H54 (cell line): Measurements from ENCODE around the gene RSL24D1.

Experiments used
- DNase-seq: peaks from one replicate; pipeline ENCODE4 v3.0.0; 2011; ENCODE audit warnings: low spot score, mixed read lengths; ENCODE audit not compliant: insufficient read length
- FAIRE-seq: peaks from 3 replicates; lab custom pipeline; 2011; peaks lifted over from hg19 to GRCh38; lab: Jason Lieb, UNC
- POLR2A ChIP-seq: IDR thresholded peaks from 2 replicates; pipeline ENCODE4 v1.6.1; 2011; ENCODE audit warnings: low read depth, mild to moderate bottlenecking, low read length

RSL24D1 gene

DNA sequence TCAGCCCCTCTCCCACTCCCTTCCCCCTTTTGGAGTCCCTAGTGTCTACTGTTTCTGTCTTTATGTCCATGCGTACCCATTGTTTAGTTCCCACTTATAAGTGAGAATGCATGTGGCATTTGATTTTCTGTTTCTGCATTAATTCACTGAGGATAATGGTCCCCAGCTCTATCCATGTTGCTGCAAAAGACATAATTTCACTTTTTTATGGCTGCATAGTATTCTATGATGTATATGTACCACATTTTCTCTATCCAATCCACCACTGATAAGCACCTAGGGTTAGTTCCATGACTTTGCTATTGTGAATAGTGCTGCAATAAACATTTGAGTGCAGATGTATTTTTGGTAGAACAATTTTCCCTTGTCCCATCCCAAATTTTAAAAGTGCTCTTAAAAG lies 34.2 kb upstream of the RSL24D1 start:
- TF ChIP-seq POLR2A: no peak
- DNase-seq: no peak
- FAIRE-seq: no peak

DNA sequence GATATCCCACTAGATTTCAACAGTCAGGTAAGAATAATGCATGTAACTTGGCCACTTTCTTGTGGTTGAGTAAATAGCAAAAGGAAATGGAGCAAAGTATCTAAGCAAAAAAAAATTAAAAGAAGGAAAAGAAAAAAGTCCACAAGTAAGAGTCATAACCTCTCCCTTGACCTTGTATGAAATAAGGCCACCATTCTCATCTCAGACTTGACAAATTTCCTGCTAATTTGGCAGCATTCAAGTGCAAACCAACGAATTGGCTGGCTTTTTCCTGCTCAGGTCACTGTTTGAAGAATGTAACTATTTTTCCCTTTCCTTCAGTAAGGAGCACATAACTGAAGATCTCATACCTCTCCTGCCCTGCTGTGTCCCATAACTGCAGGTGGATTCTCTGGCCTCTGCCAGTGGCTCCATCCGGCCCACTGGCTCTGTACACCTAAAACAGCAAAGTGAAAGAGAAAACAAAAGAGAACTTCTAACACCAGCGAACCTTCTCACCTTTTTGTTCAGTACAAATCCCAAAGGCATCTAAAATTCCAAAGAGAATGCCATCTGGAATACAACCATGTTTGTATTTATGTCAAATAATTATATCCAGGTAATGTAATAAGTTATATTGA lies 33.4 kb upstream of the RSL24D1 start:
- no peak for DNase-seq
- FAIRE-seq: no peak
- no peak for TF ChIP-seq POLR2A

DNA sequence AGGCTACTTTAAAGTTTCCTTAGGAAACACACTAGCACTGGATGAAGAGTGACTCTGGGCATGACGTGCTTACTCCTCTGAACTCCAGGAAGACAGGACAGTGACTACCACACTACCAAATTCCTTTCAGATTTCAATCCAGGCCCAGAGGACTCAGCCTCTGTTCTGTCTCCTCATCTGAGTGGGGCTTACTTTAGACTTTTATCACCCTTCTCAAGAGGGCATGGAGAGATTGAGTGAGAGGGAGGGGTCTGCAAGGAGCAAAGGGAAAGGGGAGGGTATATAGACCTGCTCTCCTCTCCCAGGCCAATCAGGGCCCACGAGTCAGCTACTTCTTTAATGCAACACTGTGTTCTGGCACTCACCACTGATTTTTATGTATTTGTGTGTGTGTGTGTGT lies 29.4 kb upstream of the RSL24D1 start:
- FAIRE-seq (no peak), DNase-seq (no peak)

DNA sequence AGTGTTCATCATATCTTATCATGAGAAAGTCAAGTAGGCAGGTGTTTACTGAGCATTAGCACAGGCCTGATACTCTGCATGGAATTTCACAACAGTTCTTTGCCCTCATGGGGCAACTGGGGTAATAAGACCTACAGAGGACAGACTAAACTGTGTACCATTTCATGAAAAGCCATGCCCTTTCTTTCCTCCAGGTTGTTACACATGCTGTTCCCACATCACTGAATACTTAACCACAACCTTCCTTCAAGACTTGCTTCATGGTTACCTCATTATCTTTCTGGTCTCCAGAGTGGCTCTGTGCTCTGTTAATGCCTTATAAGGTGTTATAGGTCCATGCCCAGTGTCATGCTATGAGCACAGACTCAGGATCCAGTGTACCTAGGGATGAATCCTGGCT lies 28.2 kb upstream of the RSL24D1 start:
- no peak for FAIRE-seq
- no peak for TF ChIP-seq POLR2A
- no peak for DNase-seq

More for the DNA sequence above, 29.4 kb upstream of the RSL24D1 start:
- TF ChIP-seq POLR2A: no peak

DNA sequence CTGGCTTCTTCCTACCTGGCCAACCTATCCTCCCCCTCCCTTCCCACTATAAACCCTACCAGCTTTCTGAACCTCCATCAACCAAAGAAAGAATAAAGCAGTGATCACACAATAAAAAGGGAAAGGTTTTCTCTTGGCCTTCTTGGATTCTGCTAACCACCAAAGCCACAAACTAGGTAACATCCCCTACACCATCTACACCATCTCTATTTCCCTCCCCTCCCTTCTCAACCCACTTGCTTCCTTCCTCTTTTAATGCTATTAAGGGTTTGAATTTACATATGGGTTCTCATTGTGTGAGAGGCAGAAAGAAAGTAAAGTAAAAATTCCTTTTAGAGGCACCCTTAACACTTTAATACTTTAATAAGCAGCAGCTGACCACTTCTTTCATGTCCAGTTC lies 25.8 kb upstream of the RSL24D1 start:
- no peak for FAIRE-seq
- DNase-seq: no peak
- no peak for TF ChIP-seq POLR2A

DNA sequence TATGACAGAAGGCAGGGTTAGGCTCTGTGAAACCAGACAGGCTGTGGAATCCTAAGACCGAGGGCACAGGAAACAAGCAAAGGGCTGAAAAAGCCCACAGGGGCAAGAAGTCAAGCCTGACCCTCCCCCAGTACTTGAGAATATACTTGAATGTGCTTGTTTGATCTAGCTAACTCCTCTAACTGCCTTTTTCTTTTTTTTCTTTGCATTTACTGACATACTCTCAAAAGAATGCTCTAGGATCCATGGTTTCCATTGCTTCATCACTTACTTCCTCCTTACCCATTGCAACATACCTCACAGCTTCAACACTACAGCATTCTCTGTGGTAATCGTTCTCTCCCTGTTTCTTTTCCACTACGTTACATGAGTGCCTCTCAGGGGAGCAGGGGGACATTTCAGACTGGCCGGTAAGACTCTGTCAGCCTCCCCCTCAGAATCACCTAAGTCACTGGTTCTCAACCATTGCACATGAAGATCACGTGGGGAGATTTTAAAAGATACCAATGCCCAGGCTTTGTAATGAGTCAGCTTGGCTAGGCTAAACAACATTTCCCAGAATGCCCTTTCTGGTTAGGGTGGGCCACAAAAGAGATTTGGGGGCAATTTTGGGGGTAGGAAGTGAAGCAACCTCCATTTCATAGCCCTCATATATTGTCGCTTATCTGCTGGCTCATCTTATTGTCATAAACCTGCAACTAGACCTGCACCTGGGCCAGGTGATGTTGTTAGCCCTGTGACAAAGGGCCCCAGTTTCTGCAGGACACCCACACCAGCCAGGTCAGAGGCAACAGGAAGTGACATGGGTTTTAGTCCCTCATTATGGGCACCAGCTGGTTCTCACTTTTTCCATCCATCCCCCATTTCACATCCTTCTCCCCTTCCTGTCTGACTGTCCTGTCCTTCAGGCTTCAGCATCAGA lies 24.6 kb upstream of the RSL24D1 start:
- TF ChIP-seq POLR2A: no peak
- DNase-seq (peak; percentile 14), FAIRE-seq (peak; percentile 70)

DNA sequence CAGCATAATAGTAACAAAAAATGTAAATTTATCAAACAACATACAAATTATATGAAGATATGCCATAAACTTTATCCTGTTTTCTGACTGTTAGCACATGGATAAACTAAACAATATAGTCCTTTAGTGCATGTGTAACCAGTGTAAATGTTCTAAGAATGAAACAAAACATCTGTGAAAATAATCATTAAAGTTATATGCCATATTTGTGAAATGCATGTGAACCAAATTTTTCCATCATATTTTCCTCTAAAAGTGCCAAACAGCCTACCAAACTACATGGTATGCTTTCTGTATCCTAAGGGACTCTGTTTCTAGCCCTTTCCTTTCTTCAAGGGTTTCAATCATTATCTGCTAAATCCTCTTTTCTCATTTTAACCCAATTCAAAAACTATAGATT lies 23.9 kb upstream of the RSL24D1 start:
- FAIRE-seq: no peak
- no peak for DNase-seq
- no peak for TF ChIP-seq POLR2A

DNA sequence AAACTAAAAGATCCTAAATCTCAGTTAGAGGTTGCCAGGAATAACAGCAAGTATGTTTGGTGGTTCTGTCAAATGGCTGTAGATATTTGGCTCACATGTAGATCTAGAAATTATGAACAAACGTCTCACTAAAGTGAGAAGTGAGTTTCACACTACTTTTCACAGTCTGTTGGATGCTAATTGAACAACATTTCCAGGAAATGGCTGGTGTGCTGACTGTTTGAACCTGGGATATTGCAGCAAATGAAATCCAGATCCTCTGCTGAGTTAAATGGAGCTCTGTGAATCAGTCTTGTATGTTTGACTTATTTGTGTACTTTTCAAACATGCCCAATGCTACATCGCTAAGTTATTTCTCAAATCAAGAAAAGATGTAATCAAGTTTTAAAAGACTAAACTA lies 21.3 kb upstream of the RSL24D1 start:
- no peak for TF ChIP-seq POLR2A
- FAIRE-seq (no peak), DNase-seq (no peak)

DNA sequence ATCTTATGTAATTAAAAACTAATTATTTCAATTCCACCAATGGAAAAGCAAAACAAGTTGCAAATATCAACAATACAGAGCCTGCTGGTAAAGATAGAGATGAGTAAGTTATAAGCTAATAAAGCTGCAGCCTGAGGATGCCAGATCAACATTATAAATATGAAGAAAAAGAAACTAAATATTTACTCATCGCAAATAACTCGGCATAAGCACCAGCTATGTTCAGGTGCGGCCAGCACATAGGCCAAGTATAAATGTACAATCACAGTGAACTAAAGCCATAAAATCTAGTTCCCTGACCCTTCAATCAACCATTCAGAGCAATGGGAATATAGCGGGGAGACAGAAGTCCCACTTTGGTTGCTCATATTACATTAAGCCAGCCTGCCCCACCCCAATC lies 7.7 kb upstream of the RSL24D1 start:
- TF ChIP-seq POLR2A: no peak

DNA sequence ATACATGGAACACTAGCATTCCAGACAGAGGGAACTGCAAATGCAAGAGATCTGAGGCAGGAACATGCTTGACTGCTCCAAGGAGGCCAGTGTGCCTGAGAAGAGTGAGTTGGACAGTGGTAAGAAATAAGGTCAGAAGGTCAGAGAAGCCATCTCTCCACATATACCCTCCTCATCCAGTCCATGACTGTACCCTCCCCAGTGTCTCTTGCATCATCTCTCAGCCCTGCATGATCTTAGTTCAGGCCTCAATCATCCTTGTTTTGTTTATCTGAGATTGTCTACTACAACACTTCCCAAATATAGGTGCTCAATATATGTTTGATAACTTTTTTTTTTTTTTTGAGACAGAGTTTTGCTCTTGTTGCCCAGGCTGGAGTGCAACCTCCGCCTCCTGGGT lies 5.5 kb upstream of the RSL24D1 start:
- TF ChIP-seq POLR2A: no peak
- FAIRE-seq: no peak
- no peak for DNase-seq

More for the DNA sequence above, 7.7 kb upstream of the RSL24D1 start:
- no peak for FAIRE-seq
- DNase-seq: no peak

DNA sequence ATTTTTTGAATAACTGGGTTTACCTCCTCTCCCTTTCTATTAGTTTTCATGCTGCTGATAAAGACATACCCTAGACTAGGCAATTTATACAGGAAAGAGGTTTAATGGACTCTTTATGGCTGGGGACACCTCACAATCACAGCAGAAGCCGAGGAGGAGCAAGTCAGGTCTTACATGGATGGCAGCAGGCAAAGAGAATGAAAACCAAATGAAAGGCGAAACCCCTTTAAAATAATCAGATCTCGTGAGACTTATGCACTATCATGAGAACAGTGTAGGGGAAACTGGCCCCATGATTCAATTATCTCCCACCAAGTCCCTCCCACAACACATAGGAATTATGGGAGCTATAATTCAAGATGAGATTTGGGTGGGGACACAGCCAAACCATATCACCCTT lies 2.0 kb upstream of the RSL24D1 start:
- DNase-seq: no peak
- no peak for TF ChIP-seq POLR2A
- FAIRE-seq: no peak

DNA sequence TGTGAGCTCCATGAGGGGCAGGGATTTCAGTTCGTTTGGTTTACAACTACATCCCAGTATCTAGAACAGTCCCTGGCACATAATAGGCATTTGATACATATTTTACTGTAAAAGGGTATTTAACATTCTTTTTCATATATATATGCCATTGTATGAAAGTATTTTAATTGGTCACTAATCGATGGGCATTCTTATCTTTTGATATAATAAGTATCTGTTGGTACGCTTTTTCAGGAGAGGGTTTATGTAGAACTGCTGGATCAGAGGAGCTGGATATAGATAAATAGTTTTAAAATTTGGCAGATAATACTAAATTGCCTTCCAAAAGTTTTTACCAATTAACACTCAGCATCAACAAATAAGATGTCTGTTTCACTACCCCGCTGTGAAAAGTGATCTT lies 978 bp upstream of the RSL24D1 start:
- DNase-seq (no peak), FAIRE-seq (no peak)
- TF ChIP-seq POLR2A: no peak

DNA sequence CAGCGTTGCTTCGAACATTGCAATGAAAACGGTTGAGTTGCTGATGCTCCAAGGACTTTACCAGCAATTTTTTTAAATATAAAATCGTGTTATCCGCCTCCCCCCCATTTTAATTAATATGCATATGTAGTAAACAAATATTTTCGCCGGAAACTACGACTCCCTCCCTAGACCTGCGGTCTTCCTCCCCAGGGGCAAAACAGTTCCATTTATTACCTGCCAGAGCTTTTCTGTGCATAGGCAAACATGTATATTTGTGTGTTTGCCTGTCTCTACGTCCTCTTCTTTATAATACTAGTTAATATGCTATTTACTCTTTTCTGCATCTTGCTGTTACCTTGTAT lies 593 bp upstream of the RSL24D1 start:
- DNase-seq (no peak), FAIRE-seq (no peak)
- TF ChIP-seq POLR2A: no peak

DNA sequence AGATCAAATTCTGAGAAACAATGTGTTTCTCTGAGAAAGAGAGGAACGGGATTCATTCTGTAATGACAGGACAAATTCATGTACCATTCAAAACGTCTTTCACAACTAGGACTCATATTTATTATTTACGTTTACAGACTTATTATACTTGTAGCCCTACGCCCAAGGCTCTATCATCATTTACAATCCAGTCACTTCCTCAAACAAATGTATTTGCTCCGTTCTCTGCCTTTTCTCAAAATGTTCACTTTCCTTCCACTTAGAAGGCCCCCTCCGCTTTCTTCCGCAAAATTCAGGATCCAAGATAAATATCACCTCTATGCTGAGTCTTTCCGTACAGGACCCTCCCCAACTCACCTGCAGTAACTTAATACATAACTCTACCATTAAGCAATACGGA lies 745 bp downstream of the RSL24D1 start:
- FAIRE-seq (no peak), DNase-seq (no peak)
- no peak for TF ChIP-seq POLR2A

DNA sequence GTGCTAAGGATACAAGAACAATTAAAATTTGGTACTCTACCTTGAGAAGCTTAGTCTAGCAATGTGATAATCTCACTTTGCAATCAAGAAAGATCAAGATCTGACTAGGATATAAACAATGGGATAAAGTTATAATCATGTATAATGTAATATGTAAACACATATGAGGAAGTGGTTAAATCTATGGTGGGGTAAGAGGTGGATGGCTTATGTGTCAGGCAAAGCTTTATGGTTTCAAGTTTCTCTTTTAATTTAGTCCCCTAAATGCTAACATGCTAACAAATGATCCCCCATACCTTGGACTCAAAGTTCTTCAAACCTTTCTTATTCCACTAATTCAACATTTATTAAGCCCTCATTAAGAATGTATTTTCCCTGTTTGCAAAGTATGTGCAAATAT lies 2.5 kb downstream of the RSL24D1 start:
- FAIRE-seq (no peak), DNase-seq (no peak)

More for the DNA sequence above, 2.5 kb downstream of the RSL24D1 start:
- TF ChIP-seq POLR2A: no peak
